Muscle of arm (tissue), 12 donors: ENCODE measurements around the gene NUMA1. TPM values are rescaled to one million over a fixed set of nuclear protein-coding genes. Genes with fewer than 3 reads are reported as not detected.

Source experiments
- DNase-seq: peaks from one replicate; pipeline ENCODE4 v3.0.0-alpha.2; 2013
- polyA plus RNA-seq, 12 donors: library from polyadenylated mRNA; unstranded; fragments of 120-200 nt; gene quantifications; one replicate each; pipeline ENCODE4 v1.2.1, GENCODE V29; 2013; ENCODE audit not compliant: insufficient read length in 12 of 12

Gene NUMA1
- polyA plus RNA-seq, 12 donors, result 137 to 283 (median 169) TPM; not detected in 1

DNA sequence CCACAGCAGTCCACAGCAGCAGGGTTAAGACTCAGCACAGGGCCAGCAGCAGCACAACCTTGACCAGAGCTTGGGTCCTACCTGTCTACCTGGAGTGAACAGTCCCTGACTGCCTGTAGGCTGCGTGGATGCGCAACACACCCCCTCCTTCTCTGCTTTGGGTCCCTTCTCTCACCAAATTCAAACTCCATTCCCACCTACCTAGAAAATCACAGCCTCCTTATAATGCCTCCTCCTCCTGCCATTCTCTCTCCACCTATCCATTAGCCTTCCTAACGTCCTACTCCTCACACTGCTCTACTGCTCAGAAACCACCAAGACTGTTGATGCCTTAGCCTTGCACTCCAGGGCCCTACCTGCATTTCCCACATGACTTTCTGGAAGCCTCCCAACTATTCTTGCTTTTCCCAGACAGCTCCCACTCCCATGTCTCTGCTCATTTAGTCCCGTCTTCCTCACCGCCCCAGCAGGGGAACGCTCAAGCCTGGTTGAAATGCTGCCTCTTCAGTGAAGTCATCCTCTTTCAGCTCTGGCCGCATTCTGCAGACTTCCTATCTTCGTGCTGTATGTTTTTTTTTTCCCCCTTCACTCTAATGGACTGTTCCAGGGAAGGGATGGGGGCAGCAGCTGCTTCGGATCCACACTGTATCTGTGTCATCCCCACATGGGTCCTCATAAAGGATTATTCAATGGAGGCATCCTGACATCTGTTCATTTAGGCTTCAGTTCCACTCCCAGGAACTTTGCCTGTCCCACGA, 78.3 kb downstream of the NUMA1 start:
- peak; percentile 41 for DNase-seq

DNA sequence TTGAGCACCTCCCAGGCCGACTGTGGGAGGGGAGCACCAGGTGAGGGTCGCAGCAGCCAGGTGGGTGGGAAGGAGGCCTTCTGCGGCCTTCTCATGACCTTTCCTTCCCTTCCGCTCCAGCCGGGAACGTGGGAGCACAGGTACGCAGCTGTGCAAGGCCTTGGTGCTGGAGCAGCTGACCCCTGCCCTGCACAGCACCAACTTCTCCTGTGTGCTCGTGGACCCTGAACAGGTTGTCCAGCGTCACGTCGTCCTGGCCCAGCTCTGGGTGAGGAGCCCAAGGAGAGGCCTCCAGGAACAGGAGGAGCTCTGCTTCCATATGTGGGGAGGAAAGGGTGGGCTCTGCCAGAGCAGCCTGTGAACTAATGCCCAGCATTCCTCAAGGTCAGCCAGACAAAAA, 79.1 kb downstream of the NUMA1 start:
- DNase-seq, result no peak

DNA sequence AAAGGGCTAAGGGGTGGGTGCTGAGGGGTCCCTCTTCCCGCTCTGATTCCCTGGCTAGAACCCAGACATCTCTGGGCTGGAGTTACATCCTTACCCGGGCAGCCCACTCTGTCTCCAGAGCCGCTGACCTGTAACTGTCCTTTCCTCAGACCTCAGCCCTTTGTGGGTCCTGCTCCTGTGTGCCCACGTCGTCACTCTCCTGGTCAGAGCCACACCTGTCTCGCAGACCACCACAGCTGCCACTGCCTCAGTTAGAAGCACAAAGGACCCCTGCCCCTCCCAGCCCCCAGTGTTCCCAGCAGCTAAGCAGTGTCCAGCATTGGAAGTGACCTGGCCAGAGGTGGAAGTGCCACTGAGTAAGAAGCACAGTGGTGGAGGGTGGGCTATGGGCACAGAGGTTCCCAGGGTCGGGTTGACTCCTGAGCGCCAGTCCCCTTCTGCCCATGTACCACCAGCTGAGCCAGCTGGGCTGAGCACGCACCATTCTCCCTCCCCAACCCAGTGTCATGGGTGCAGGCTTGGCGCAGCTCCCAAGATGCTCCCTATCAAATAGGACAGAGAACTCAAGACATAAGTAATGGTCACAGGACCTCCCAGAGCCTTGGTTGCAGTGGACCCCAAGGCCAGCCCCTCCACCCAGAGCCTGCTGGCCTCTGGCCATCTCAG, 80.0 kb downstream of the NUMA1 start:
- no peak for DNase-seq

DNA sequence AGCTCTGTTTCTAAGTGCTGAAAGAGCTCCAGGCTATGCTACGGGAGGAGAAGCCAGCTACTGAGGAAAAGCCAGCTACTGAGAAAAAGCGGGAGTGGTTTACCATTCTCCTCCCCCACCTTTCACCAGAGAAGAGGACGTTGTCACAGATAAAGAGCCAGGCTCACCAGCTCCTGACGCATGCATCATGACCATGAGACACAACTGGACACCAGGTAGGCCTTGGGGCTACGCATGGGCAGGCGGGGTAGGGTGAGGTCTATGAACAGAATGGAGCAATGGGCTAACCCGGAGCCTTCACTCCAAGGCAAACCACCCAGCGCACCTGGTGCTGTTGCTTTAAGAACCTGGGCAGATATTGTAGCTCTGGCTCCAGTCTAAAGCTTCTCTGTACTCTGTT, 80.5 kb downstream of the NUMA1 start:
- no peak for DNase-seq

DNA sequence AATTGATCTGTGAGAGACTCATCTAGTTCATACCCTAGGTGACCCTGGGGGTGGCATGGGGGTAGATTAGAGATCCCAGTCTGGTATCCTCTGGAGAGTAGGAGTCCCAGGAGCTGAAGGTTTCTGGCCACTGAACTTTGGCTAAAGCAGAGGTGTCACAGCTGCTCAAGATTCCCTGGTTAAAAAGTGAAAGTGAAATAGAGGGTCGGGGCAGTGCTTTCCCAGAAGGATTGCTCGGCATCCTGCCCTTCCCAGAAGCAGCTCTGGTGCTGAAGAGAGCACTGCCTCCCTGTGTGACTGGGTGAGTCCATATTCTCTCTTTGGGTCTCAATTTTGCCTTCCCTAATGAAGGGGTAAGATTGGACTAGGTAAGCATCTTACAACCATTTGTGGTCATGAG, 81.0 kb downstream of the NUMA1 start:
- DNase-seq, result no peak

DNA sequence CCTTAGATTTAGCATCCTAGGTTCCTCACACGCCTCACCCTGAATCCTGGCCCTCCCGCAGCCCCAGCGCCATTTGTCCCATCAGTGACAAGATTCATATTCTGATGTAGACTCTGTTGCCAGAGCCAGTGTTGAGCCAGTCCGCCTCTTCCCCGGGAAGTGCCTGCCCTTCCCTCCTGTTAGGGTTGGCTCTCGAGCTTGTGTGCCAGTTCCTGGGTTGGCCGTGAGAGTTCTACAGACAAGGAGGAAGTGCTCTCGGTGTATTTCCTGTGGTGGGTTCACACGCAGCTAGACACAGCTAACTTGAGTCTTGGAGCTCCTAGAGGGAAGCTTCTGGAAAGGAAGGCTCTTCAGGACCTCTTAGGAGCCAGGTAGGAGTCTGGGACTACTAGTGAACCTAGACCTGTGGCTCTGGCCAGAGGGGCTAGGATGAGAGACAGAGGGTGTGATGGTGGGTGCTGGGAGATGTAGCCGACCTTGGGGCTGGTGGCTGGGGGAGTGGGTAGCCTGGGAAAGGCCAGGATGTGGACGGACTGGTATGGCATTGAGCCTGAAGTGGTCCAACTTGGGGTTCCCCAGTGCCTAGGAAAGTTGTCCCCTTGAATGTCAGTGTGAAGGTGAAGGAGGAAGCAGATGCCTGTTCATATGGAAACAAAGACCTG, 81.6 kb downstream of the NUMA1 start, which contains the start of gene IL18BP:
Gene IL18BP, plus strand, starts transcription at position 261 of the 662 bp plus-strand sequence. CDS start 1,076 bp downstream, outside the sequence.
- no peak for DNase-seq

DNA sequence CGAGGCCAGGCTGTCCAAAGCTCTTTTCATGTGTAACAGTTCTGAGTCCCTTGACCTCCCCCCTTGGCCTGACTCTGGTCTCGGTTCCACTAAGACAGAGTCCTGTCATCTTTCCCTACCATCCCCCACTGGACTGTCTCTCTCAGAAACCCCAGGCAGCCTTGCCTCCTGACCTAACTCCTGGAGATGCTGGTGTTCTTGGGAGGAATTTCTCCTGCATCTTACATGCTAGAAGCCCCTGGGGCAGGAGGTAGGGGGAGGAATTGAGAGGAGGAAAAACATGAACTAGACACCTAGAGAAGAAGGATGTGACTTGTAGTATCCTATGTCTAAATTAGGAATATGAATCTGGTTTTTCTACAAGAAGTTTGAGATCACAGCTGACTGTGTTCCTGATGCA, 82.3 kb downstream of the NUMA1 start:
- no peak for DNase-seq

DNA sequence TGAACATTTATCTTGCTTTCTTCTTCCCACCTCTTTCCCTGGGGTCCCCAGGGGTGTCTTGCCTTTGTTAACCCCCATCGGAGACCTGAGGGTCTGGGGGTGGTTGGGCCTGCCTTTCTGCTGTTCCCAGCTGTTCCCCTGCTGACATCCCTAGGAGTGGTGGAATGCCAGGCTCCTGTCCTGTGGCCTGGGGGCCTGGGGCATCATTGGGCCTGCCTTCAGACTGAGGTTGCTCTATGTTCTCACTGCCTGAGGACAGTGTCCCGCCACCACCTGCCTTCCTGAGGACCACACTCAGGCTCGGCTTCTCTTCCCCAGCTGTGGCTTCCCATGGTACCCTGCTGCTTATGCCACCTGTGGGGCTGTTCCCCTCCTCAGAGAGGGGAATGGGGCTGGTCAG, 82.7 kb downstream of the NUMA1 start:
- no peak for DNase-seq

DNA sequence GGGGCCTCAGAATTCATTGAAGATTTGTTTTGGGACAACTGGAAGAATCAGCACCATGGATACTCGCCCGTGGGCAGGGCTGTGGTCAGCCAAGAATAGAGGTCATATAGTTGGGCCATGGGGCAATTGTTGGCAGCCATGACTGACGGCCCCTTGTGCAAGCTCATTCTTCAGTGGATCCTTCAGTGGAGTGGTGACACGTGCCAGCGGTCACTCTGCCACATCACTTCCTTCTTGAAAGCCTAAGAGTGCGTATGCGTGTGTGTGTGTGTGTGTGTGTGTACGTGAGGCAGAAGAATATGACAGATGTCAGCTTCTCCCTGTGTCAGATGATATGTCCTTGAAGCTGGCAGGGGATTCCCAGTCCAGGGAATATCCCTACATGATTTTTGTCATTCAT, 83.4 kb downstream of the NUMA1 start:
- no peak for DNase-seq

DNA sequence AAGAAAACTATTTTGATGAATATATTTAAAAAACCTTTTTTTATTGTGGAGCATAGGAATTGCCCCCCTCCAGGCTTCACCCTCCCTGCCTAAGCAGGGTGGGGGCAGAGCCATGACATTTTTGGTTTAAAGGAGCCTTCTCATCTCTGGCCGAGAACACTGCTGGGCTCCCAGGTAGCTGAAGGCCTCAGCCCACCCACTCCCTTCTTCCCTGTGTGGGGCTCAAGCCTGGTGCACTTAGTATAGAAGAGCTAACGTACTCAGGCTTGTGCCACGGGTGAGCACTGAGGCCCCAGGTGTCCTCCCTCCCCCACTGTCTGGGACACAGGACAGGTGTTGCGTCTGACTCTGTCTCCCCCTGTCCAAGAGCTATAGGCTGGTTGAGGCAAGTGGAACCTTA, 83.8 kb downstream of the NUMA1 start:
- DNase-seq, result no peak

DNA sequence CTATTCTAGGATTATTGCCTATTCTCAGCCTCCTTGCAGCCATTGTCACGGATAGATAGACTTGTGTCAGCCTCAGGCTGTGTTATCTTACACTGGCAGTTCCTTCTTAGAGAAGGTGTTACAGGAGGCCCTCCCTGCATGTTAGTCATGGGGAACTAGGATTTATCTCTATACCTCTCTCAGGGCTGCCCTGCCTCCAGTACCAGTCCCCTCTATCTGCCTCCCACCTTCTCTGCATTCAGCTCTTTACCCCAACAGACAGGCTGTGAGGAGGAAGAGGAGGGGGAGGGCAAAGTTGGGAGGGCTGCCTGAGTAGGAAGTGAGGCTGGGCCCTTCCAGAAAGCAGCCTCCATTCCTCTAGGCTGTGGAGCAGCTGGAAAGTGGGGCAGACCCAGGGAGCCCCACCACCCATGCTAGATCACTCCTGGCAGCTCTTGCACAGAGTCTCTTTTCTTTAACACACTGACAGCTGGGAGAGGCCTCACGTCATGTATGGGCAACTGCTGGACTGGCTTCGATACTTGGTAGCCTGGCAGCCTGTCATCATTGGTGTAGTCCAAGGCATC, 84.5 kb downstream of the NUMA1 start:
- DNase-seq, result no peak

DNA sequence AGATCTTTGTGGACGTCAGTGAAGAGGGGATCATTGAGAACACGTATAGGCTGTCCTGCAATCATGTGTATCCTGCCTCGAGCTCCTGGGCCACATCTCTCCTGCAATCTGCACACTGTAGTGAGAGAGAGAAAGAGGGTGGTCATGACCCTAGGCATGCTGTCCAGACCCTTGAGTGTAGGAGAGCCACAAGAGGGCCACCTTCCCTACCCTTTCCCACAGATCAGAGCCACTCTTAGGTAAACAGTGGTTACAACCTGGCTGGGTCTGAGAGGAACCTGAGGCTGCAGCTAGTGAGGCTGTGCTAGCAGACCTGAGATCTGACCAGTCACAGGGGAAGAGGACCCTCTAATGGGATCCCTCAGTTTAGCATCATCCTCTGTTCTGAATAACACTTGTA, 85.6 kb downstream of the NUMA1 start:
- no peak for DNase-seq

DNA sequence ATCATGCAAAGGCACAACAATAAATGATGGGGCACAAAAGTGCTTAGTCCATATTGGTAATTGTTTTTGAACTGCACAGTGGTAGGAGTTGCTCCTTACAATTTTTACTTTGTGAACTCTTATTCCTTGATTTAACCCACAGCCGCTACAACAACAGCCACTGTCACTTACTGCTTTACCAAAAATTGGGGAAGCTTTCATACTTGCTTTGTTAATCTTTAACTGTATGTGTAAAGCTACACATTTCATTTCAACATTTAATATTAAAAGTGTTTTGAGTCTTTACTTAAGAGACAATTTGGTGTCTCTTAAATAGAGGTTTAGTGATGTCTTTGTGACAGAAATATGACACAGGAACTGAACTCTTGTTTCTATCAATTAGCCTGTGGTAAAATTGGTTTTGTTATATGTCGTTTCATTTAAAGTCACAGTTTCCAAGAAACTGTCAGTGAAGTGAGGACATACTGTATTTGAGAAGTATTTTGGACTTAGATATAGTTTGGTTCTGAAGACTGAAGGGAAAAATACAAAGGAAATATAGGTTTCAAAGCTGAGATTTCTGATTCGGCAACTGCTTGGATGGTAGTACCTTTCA, 88.1 kb downstream of the NUMA1 start:
- DNase-seq, result no peak

DNA sequence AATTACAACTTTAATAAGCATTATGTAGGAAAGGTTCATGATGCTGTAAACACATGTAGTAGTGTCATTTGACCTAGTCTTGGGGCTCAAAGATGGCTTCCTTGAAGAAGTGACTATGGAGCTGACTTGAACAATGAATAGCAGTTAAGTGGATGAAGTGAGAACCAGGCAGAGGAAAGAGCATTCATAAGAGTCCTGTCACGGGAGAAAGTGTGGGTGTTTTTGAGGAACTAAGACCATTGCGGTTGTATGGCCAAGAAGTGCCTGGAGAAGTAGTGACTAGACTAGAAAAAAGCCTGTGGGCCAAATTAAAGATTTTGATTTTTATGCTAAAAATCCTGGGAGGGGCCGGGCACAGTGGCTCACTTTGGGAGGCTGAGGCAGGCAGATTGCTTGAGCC, 88.8 kb downstream of the NUMA1 start:
- DNase-seq, result no peak

DNA sequence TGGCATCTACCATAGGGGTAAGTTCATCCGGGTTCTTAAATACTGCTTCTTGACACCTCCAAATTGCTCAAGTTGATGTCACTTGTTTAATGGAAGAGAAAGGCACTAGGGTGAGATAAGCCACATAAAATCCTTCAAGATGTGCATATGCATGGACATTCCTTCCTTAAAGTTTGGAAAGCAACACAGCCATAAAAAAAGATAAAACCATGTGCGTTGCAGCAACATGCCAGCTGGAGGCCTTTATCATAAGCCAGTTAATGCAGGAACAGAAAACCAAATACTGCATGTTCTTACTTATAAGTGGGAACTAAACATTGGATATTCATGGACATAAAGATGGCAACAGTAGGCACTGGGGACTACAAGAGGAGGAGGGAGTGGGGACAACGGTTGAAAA, 89.6 kb downstream of the NUMA1 start:
- no peak for DNase-seq

DNA sequence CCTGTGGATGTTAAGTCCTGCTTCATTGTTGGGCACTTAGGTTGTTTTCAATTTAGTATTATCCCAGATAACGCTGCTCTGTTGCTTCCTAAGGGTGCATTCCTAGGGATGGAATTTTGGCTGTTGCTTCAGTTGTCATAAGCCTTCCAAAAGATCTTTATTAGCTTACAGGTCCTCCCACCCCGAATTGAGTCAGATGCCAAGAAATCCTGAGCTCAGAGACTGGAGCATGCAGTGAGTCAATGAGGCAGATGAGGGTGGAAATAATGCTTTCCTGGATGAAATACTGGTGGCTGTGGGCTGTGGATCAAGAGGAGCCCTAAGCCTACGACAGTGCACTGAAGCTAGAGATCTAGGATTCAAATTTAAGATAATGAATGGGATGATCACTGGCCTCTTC, 92.3 kb downstream of the NUMA1 start:
- peak; percentile 58 for DNase-seq

DNA sequence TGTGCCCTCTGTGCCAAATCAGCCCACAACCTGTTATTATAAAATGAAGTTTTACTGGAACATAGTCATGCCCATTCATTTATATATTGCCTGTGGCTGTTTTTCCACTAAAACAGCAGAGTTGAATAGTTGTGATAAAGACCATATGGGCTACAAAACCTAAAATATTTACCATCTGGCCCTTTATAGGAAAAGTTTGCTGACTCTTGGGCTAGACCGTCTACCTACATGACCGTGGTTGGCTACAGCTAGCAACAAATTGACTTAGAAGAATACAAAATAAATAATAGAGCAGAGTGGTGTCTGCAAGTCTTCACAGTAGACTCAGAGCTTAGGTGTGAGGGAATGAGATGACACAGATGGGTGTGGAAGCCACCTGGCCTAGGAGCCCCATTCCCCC, 92.8 kb downstream of the NUMA1 start:
- DNase-seq, result no peak

DNA sequence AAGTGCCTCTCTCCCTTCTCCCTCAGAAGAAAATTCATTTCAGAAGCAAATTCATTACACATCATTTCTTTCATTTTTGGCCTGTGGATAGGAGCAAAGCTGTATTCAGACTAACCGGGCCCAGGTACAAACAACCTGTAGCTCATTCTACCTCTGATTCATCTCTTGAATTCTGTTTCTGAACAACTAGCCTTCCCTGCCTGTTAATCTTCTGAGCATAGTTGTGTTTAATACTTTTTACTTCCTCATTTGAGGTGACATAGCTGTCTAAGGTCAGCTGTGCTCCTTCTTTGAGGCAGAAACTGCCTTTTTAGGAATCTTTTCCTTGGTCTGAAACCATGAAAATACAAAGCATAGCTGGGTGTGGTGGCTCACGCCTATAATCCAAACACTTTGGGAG, 94.2 kb downstream of the NUMA1 start:
- DNase-seq, result no peak

DNA sequence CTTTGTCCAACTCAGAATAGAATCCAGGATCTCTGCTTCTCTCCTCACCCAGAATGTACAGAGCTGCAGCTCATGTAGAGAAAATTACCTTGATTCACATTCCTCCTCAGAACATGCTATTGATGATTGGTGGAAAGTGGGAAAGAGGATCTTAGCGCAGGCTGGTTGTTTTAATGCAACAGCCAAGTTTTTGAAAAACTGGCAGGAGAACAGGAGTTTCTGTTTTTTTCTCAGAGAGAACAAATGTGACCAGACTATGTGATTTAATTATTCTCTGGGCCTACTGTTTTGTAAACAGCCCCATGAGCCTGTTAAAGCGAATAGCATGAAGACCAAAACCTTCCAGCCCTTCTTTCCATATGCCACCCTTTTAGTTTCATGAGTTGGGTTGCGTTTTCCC, 100.7 kb downstream of the NUMA1 start:
- DNase-seq, result no peak

DNA sequence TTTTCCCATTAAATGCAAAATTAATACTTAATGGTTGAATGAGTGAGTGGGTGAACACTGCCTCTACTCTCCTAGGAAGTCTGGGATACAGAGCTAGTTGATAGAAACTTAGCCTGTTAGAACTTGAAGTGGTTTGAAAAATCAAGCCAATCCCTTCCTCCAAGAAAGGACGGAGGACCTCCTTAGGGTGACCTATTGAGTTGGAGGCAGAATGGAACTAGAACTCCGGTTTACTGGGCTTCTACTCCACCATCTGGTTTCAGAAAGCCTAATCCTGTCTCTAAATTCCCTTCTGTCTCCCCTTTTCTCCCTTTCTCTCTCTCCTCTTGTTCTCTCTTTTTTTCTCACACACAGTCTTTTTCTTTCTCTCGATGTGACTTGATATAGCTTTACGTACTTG, 101.2 kb downstream of the NUMA1 start:
- DNase-seq, result no peak

DNA sequence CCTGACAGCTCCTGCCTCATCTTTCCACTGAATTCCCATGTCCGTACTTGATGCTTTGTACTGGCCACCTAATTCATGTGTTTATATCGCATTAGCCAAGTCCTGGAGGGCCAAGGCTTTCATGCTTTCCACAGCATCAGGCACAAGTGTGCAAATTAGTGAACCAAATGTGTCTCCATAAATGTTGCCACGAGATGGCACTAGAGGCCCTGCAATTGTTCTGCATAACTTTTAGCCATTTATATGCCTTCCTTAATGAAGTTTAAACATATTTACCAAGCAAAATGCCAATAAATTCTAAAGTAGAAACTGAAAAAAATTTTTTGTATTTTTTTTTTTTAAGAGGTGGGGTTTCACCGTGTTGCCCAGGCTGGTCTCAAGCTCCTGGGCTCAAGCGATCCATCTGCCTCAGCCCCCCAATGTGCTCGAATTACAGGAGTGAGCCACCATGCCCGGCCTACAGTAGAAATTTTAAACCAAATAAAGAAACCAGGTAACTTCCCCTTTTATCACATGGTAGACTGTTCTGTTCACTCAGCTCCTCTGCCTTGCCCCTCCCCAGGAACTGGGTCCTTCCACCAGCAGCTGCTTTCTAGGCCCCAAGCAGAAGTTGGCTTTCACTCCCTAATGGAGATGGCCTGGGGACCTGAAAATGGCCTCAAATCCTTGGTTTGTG, 102.5 kb downstream of the NUMA1 start:
- peak; percentile 59 for DNase-seq

DNA sequence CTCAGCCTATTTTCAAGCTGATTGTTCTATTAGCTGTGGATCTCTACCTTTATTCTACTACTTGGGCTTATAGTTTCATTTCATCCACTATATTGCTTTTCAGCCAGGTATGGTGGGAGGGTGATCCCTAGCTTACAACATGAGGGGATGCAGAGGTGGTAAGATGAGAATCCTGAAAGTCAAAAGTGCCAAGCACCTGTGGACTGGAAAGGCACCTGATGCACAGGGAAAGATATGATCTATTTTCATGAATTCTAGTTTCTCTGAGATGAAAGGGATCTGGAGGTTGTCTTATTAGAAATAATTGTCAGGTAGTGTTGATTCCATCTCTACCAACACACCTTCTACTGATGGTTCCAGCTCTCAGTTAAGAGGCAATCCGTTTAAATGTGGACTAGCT, 103.3 kb downstream of the NUMA1 start:
- DNase-seq, result no peak
